Measurements from ENCODE around the gene UBL7.

DNA sequence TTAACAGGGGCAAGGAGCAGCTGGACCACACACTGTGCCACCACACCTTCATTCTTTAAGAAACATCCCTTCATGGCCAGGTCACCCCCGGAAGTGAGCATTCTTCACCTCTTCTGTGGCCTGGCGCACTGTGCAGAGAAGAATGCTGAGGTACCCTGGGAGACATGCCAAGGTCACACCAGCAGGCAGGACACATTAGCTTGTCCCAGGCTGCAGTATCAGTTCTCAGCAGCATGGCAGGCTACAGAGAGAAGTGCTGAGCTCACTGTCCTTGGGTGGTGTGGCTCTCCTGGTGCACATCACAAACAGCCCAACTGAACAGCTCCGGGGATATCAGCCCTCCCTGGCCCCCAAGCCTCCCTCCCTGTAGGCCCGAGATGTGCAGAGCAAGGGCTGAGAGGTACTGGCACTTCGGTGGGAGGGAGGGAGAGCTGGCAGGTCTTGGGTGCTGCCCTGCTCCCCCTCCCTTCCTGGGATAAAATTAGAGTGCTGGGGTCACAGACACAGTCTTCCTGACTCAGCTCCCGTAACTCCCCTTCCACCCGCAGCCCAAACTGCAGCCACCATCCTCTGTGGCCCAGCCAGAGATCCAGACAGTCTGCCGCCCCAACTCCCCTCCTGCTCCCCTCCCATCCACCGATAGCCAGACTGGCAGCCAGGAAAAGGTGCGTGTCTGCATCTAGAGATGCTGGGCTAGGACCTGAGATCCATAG is 40.6 kb downstream of the UBL7 start:
- TF ChIP-seq, protein P1, sequence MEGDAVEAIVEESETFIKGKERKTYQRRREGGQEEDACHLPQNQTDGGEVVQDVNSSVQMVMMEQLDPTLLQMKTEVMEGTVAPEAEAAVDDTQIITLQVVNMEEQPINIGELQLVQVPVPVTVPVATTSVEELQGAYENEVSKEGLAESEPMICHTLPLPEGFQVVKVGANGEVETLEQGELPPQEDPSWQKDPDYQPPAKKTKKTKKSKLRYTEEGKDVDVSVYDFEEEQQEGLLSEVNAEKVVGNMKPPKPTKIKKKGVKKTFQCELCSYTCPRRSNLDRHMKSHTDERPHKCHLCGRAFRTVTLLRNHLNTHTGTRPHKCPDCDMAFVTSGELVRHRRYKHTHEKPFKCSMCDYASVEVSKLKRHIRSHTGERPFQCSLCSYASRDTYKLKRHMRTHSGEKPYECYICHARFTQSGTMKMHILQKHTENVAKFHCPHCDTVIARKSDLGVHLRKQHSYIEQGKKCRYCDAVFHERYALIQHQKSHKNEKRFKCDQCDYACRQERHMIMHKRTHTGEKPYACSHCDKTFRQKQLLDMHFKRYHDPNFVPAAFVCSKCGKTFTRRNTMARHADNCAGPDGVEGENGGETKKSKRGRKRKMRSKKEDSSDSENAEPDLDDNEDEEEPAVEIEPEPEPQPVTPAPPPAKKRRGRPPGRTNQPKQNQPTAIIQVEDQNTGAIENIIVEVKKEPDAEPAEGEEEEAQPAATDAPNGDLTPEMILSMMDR (IDR thresholded peaks at IDR 0.05), result no peak
- no peak for TF ChIP-seq EZH2 (IDR thresholded peaks at IDR 0.05; ENCODE audit: borderline replicate concordance, insufficient read depth, low read depth, low read length, poor library complexity, severe bottlenecking)

All from B cell (primary cell).